Keratinocyte (primary cell): ENCODE results near the gene ARPC1B.

Source experiments
- CTCF ChIP-seq, 3 experiments: IDR thresholded peaks in 1 of 3; conservative IDR thresholded peaks in 1 of 3; optimal IDR thresholded peaks in 1 of 3; 2 replicates in 2 of 3; 3 replicates in 1 of 3; pipeline versions ENCODE3 to v1.5.1; 2011; ENCODE audit warnings: low read length in 3 of 3, mild to moderate bottlenecking in 3 of 3, moderate library complexity in 2 of 3, control low read depth in 1 of 3, inconsistent platforms in 1 of 3; ENCODE audit not compliant: insufficient read depth in 2 of 3; ENCODE audit errors: extremely low read depth in 1 of 3
- EZH2 ChIP-seq: IDR thresholded peaks from one replicate; pipeline ENCODE4 v1.6.1; 2012; ENCODE audit warnings: inconsistent platforms, mild to moderate bottlenecking, low read length, moderate library complexity

- TF ChIP-seq CTCF (optimal IDR thresholded peaks at IDR 0.05 in 1 of 3, IDR thresholded peaks at IDR 0.05 in 1 of 3, conservative IDR thresholded peaks at IDR 0.05 in 1 of 3; ENCODE audit: extremely low read depth in 1 of 3, insufficient read depth in 2 of 3, low read length in 3 of 3) (no peak), EZH2 (no peak)
Observed at GRCh38 chr7:99397297-99397983, 22.9 kb downstream of the ARPC1B start.
